ENCODE results near the gene PARD3B. TPM values are rescaled to one million over a fixed set of nuclear protein-coding genes. Genes with fewer than 3 reads are reported as not detected.

Gene PARD3B
- total and polyA plus RNA-seq, 9 donors: 6.4 to 15.3 (median 7.5) TPM

DNA sequence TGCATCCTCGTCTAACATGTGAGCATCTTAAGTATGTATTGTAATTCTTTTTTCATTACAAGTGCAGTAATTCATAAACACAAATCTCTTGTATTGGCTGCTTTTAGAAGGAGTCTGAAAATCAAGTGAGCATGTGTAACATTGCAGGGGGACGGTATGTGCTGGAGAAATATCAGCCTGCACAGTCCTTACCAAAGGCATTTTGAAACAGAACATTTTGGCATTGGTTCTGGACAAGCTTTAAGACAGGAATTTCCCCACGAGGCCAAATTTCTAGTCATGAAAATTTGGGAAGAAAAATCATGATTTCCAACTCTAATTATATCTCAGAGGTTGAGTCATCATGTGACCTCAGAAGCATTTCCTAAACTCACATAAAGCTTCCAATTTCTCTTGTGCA lies 1112.3 kb downstream of the PARD3B start:
- peaks cover 30% of the 10 kb centered on the region for H3K4me1 ChIP-seq (ENCODE audit: control insufficient read depth, insufficient read depth, low read length)
- no peak overlapping the region for H3K27ac ChIP-seq (ENCODE audit: low read length)
- no peaks in the 10 kb centered on the region for H3K27me3 ChIP-seq (ENCODE audit: control insufficient read depth, insufficient read depth, low read length)
- no CpG with 5 or more reads among the region's 3 CpGs for WGBS (ENCODE audit: insufficient coverage)
- peak; percentile 80 for DNase-seq
- H3K9me3 ChIP-seq (replicated peaks; ENCODE audit: control insufficient read depth, low read depth, low read length): no peaks in the 10 kb centered on the region
- no peak overlapping the region for H3K4me3 ChIP-seq (ENCODE audit: low read length)
- no peaks in the 10 kb centered on the region for H3K36me3 ChIP-seq (ENCODE audit: control insufficient read depth, insufficient read depth, low read length)

DNA sequence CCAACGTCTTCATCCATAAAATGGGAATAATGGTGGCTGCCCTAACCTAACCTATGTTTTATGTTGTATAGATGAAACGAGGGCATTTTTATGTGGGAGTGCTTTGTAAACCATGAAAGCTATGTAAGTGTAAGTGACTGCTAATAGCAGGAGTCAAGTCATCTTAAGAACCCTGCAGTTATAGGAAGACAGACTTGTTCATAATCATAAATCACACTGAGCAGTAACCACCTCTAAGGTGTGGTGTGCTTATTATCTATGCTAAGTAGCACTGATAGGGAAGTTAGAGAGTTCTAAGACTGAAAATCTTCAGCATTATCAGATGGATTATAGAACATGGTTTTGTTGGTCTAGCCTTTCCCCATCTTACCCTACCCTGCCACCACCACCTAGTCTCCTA lies 1112.8 kb downstream of the PARD3B start:
- DNase-seq: no peak
- Histone ChIP-seq H3K4me1 (ENCODE audit: control insufficient read depth, insufficient read depth, low read length) (peaks cover 30% of the 10 kb centered on the region), H3K4me3 (ENCODE audit: low read length) (no peak overlapping the region), H3K36me3 (ENCODE audit: control insufficient read depth, insufficient read depth, low read length) (no peaks in the 10 kb centered on the region), H3K27me3 (ENCODE audit: control insufficient read depth, insufficient read depth, low read length) (no peaks in the 10 kb centered on the region), H3K9me3 (replicated peaks; ENCODE audit: control insufficient read depth, low read depth, low read length) (no peaks in the 10 kb centered on the region), H3K27ac (ENCODE audit: low read length) (no peak overlapping the region)
- no CpG with 5 or more reads among the region's 2 CpGs for WGBS (ENCODE audit: insufficient coverage)

DNA sequence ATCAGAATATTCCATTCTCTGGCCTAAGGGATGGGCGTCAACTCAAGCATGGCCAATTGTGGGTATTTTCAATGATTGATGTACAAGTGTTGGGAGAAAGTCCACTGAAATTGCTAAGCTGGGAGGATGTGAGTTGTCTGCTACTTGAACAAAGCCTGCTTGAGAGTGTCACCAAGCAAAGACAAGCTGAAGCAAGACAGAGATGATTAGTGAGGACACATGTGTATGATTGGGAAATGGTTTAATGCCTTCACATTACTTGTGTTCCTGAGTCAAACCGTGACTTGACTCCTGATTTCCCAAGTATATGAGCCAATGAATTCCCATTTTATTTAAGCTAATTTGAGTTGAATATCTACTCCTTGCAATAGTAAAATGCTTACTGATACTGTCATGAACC lies 1113.3 kb downstream of the PARD3B start:
- no peak for DNase-seq
- H3K27me3 ChIP-seq (ENCODE audit: control insufficient read depth, insufficient read depth, low read length): no peaks in the 10 kb centered on the region
- no peaks in the 10 kb centered on the region for H3K9me3 ChIP-seq (replicated peaks; ENCODE audit: control insufficient read depth, low read depth, low read length)
- no peak overlapping the region for H3K27ac ChIP-seq (ENCODE audit: low read length)
- peaks cover 30% of the 10 kb centered on the region for H3K4me1 ChIP-seq (ENCODE audit: control insufficient read depth, insufficient read depth, low read length)
- H3K4me3 ChIP-seq (ENCODE audit: low read length): no peak overlapping the region
- 67% methylated on average over 1 of the region's 2 CpGs for WGBS (ENCODE audit: insufficient coverage)
- no peaks in the 10 kb centered on the region for H3K36me3 ChIP-seq (ENCODE audit: control insufficient read depth, insufficient read depth, low read length)

DNA sequence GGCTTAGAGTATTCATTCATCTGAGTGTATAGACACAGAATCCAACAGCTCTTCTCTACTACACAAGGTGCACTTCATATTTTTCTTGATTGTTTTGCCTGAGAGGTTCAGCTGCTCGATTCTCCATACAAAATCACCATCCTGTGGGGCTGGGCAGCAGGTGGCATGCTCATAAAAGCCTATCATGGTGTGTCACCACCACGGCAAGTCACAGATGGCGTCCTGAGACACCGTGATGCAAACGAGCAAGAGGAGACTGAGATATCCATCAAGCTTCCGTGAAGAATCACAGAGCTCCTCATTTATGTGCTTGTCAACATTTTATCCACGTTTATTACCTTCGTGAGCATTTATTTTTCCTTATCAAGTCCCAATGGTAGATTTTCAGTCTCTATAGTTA lies 1114.6 kb downstream of the PARD3B start:
- H3K27ac ChIP-seq (ENCODE audit: low read length): peak overlapping the region; percentile 82
- no peak overlapping the region for H3K4me3 ChIP-seq (ENCODE audit: low read length)
- DNase-seq: no peak
- peaks cover 30% of the 10 kb centered on the region for H3K4me1 ChIP-seq (ENCODE audit: control insufficient read depth, insufficient read depth, low read length)
- H3K36me3 ChIP-seq (ENCODE audit: control insufficient read depth, insufficient read depth, low read length): no peaks in the 10 kb centered on the region
- H3K9me3 ChIP-seq (replicated peaks; ENCODE audit: control insufficient read depth, low read depth, low read length): no peaks in the 10 kb centered on the region
- WGBS (ENCODE audit: insufficient coverage): 59% methylated on average over 5 of the region's 8 CpGs
- H3K27me3 ChIP-seq (ENCODE audit: control insufficient read depth, insufficient read depth, low read length): no peaks in the 10 kb centered on the region

DNA sequence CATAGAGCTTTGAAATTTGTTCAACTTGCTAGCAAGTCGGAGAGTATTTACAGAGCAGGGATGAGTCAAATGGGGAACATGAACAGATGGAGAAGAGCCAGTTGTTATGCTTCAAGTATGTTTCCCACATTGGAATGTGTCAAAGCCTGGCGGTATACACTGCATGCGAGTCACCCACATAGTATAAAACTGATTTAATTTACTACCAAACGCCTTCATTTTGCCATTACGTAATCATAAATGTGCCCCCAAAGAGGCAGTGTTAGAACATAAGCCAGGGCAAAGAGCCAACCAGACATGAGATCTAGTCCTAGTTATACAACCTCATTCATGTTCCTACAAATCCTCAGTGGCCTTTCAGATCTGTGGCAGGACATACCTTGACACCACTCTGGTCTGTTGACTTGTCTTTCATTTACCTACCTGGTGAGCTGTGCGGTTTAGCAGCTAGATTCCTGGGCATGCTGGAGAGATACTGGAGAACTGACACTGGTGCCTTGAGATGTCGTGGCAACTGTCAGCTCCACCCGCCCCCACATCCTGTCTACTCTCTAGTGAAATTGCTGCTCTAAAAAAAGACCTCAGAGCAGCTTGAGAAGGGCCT lies 1115.3 kb downstream of the PARD3B start:
- Histone ChIP-seq H3K27ac (ENCODE audit: low read length) (peak overlapping the region; percentile 82), H3K36me3 (ENCODE audit: control insufficient read depth, insufficient read depth, low read length) (no peaks in the 10 kb centered on the region), H3K9me3 (replicated peaks; ENCODE audit: control insufficient read depth, low read depth, low read length) (no peaks in the 10 kb centered on the region), H3K4me1 (ENCODE audit: control insufficient read depth, insufficient read depth, low read length) (peaks cover 29% of the 10 kb centered on the region), H3K4me3 (ENCODE audit: low read length) (no peak overlapping the region), H3K27me3 (ENCODE audit: control insufficient read depth, insufficient read depth, low read length) (no peaks in the 10 kb centered on the region)
- WGBS (ENCODE audit: insufficient coverage): 23% methylated on average over 5 of the region's 8 CpGs
- peak; percentile 84 for DNase-seq

DNA sequence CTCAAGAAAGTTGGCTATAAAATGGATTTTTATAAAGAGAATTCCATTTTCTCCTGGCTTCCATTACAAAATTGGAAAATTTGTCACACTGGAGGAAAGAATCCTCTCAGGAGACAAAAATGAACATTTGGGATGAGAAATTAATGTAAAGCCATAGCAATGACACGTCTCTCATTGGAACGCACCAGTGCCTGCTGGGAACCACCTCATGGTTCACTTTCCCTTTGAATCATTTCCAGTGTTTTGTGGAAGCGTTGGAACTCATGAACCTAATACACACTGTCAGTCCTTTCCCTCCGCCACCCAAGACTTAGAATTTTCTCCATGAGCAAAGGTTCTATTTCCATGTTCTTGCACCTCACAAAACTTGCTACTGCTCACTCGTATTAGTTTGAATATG lies 1116.0 kb downstream of the PARD3B start:
- no peaks in the 10 kb centered on the region for H3K27me3 ChIP-seq (ENCODE audit: control insufficient read depth, insufficient read depth, low read length)

DNA sequence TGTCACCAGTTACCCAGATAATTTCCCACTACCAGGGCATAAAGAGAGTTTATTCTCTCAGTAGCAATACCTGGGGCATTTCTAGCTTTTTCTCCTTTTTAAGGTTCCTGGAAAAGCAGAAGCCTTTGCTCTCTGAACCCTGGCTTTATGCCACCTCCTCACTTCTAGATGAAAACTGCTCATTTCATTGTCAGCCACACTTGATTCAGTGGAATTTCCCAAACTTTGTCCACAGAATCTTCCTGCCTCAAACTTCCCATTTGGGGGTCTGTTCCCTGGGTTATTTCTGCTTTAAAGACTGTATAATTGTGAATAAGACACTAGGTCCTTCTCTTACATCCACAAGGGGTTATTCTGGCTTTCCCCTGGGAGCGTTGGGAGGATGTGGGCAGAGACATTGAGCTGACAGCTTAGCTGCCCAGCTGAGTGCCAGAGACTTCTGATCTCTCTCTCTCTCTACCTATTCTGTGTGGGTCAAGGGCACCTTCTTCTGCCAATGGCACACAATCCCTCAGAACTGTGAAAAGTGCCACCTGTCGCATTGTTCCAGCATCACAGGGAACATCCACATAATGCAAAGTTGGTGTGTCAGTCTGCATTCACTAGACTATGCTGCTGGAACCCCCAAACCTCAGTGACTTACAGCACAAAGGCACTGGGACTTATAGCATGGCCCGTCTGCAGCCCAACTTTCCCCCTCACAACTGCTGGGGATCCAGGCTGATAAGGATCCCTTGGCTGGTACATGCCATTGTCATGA lies 1117.1 kb downstream of the PARD3B start:
- Histone ChIP-seq H3K36me3 (ENCODE audit: control insufficient read depth, insufficient read depth, low read length) (no peaks in the 10 kb centered on the region), H3K9me3 (replicated peaks; ENCODE audit: control insufficient read depth, low read depth, low read length) (no peaks in the 10 kb centered on the region), H3K27ac (ENCODE audit: low read length) (no peak overlapping the region), H3K27me3 (ENCODE audit: control insufficient read depth, insufficient read depth, low read length) (no peaks in the 10 kb centered on the region), H3K4me3 (ENCODE audit: low read length) (no peak overlapping the region), H3K4me1 (ENCODE audit: control insufficient read depth, insufficient read depth, low read length) (peaks cover 17% of the 10 kb centered on the region)
- 100% methylated on average over 1 of the region's 3 CpGs for WGBS (ENCODE audit: insufficient coverage)
- DNase-seq: no peak

More for the DNA sequence above, 1116.0 kb downstream of the PARD3B start:
- H3K27ac ChIP-seq (ENCODE audit: low read length): peak overlapping the region; percentile 82
- no peak for DNase-seq
- WGBS (ENCODE audit: insufficient coverage): no CpG with 5 or more reads among the region's 5 CpGs
- no peaks in the 10 kb centered on the region for H3K36me3 ChIP-seq (ENCODE audit: control insufficient read depth, insufficient read depth, low read length)
- H3K9me3 ChIP-seq (replicated peaks; ENCODE audit: control insufficient read depth, low read depth, low read length): no peaks in the 10 kb centered on the region
- peaks cover 24% of the 10 kb centered on the region for H3K4me1 ChIP-seq (ENCODE audit: control insufficient read depth, insufficient read depth, low read length)
- no peak overlapping the region for H3K4me3 ChIP-seq (ENCODE audit: low read length)

DNA sequence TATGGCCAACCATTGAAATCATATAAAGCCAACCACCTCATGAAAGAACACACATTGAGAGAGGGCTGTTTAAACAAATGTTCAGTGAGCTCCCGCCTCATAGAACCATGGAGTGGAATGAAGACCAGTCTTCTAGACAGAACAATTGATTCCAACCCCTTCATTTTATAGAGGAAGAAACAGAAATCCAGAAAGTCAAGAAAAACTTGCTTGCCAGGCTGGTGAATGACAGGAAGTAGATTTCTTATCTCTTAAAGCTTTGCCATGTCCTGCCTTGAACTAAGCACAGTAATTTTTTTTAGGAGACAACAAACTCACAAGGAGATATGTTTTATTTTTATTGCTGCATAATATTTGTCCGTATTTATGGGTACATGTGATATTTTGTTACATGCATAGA lies 1120.5 kb downstream of the PARD3B start:
- Histone ChIP-seq H3K4me3 (ENCODE audit: low read length) (no peak overlapping the region), H3K27ac (ENCODE audit: low read length) (no peak overlapping the region), H3K9me3 (replicated peaks; ENCODE audit: control insufficient read depth, low read depth, low read length) (no peaks in the 10 kb centered on the region), H3K36me3 (ENCODE audit: control insufficient read depth, insufficient read depth, low read length) (no peaks in the 10 kb centered on the region), H3K27me3 (ENCODE audit: control insufficient read depth, insufficient read depth, low read length) (no peaks in the 10 kb centered on the region), H3K4me1 (ENCODE audit: control insufficient read depth, insufficient read depth, low read length) (peaks cover 6% of the 10 kb centered on the region)
- no peak for DNase-seq
- no CpG with 5 or more reads among the region's 2 CpGs for WGBS (ENCODE audit: insufficient coverage)
